Dedifferentiated amniotic fluid mesenchymal stem cell (primary cell): Measurements from ENCODE around the gene HDGFL3.
"Not testable (repeated sequence)": the region's sequence is repeated elsewhere in the genome, so short reads cannot be mapped to it uniquely, and the experiment has no call there.

Source experiments
- DNase-seq: peaks from one replicate; pipeline ENCODE4 v3.0.0-alpha.2; 2016; ENCODE audit errors: extremely low spot score

The HDGFL3 gene

DNA sequence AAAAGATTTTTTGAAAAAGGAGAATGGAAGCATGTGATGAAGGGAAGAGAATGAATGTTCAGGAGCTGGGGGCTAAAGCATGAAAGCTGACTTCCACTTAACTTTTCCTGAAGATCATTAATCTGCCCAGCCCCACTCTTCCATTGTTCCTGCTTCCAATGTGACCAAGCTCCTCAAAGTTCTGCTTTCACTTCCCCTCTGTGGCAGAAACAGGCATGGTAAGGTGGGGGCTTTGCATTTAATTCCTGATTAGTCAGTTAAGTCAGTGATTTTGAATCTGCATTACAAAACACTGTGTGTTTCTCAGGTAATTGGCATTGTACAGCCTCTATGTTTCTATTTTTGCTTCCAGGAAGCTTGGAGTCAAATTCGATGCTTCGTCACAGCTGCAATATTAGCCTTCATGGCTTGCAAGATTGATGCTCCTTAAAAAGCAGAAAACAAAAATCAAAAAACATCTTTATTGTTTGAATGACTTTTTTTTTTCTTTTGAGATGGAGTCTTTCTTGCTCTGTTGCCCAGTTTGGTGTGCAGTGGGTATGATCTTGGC, 107.5 kb downstream of the HDGFL3 start:
- DNase-seq: no peak

DNA sequence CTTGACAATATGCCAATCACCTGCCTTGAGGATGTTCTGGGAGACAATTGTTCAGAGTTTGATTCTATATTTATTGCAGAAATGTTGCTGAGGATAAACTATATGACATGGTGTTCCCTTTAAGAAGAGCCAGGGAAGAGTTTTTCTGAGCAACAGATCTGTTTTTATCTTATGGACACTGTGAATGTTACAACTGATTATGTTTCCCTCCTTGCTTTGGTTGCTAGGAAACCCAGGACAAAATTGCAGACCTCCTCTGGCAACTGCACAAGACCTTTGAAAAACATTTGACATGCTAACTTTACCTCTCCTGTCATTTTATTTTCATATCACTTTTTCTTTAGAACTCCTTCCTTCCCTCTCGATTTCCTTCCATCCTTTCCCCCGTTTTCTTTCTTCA, 108.3 kb downstream of the HDGFL3 start:
- DNase-seq: no peak

DNA sequence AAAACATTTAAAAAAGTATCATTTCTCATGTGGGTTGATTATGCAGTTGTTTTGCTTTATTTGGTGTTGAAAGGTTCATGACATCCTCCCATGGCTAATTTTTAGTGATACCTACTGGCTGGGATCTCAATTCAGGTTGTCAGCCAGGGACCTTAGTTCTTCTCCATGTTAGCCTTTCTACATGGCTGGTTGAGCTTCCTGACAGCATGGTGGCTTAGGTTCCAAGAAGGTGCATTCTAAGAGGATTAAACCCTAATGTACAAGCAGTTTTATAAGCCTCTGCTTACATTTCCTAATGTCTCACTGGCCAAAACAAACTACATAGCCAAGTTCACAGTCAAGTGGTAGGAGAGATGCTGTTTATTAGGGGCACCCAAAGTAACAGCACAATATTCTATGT, 109.5 kb downstream of the HDGFL3 start:
- DNase-seq: no peak

DNA sequence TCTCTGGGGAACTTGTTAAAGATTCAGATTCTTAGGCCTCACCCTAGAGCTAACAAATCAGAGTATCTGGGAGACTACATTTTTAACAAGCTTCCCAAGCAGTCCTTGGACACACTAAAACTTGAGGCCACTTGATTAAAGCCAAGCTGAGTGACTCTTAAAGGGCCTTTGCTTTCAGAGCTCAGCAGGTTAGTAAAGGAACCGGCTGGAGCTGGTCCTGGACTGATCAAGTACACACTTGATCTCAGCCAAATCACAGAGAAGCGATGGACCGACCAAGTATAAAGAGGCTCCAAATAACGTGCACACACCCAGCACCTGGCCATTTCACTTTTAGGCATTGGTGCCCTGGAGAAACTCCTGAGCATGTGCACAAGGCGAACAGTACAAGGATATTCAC, 113.0 kb downstream of the HDGFL3 start:
- DNase-seq: no peak

DNA sequence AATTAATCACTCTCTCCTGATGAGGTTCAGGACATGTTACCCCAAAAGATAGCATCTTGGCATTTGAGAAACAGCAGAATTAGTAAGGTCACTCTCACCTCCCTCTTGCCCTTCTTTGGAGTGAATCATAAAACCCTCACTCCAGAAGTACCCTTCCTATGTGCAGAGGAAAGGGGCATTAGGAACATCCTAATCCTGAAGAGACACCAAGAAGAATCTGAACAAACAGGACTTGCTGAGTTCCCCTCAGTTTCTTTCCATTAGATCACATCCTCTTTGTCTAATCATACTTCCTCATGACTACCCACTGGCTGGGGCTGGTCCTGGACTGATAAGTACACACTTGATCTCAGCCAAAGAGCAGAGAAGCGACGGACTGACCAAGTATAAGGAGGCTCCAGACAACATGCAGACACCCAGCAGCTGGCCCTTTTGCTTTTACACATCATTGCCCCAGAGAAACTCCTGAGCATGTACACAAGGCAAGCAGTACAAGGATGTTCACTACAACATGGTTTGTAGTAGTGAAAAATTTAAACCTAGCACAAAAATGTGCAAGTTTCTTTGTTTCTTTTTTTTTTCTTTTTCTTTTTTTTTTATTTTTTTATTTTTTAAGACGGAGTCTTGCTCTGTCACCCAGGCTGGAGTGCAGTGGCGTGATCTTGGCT, 115.2 kb downstream of the HDGFL3 start:
- DNase-seq: no peak

DNA sequence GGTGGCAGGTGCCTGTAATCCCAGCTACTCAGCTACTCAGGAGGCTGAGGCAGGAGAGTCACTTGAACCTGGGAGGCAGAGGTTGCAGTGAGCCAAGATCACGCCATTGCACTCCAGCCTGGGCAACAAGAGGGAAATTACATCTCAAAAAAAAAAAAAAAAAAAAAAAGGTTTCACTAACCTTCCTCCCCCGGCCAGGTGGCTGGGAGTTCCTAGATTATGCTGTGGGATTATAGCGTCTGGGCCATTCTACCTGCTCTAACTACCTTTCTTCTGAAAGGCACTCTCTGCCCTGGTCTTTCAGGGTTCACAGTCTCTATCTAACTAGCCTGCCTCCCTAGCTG, 115.7 kb downstream of the HDGFL3 start:
- not testable (repeated sequence) for DNase-seq

DNA sequence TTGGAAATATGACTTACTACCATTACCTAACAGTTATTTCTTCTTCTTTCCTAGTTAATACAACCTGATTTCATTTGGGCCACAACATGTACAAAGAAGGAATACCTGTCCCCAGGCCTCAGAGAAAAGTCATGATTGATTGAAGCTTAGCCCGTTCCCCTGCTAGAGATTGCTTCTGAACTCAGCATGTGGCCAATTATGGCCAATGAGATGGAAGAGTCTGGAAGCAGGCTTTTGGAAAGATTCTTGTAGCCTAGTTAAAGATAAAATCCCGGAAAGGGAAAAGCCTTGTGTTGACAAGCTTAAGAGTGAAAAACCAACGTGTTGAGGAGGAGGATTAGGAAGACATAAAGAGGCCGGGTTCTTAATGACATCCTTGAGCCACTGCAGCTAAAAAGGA, 117.2 kb downstream of the HDGFL3 start:
- no peak for DNase-seq

DNA sequence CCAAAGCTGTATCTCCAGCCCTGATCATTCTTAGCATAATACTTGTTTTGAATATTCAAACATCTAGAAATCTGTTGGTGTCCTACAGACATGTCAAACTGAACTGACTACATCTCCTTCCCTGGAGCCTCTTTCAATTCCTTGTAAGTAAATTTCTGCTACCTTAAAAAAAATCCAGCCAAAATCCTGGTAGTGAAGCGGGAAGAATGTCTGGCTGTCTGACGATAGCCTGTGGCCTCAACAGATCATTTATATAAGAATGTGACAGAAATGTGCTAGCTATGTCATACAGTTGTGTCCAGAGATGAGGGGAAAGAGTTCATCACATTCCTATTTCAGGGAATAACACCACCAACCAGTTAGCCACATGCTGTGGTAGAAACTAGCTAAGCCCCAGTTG, 118.7 kb downstream of the HDGFL3 start:
- DNase-seq: no peak

DNA sequence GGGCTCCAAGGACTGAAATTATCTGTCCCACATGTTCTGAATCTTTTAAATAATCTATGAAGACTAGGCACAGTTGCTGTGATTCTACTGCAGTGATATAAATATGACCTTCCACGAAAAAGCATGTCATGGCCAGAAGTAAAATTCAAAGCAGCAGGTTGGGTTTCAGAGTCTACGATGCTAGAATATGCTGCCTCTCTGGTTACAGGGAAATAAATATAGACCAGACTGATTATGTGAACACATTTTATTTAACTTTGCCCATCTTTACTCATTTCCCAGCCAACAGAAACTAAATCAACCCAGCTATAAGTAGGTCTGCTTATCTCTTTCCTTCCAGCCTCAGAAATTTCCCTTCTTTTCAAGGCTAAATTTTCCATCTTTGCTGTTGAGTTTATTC, 120.0 kb downstream of the HDGFL3 start:
- DNase-seq: no peak

DNA sequence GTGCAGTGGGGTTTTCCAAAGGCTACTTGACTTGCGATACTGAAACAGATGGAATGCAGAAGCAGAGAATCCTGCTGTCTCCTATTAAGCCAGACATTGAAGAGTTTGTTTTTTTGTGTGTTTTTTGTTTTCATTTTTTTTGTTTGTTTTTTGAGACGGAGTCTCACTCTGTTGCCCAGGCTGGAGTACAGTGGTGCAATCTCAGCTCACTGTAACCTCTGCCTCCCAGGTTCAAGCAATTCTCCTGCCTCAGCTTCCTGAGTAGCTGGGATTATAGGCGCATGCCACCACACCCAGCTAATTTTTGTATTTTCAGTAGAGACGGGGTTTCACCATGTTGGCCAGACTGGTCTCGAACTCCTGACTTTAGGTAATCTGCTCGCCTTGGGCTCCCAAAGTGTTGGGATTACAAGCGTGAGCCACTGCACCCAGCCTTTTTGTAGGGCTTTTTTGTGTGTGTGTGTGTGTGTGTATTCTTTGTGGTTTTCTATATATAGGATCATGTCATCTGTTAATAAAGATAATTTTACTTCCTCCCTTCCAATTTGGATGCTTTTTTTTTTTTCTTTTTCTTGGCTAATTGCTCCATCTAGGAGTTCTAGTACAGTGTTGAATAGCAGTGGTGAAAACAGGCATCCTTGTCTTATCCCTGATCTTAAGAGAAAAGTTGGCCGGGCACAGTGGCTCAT, 121.6 kb downstream of the HDGFL3 start:
- DNase-seq: not testable (repeated sequence)

DNA sequence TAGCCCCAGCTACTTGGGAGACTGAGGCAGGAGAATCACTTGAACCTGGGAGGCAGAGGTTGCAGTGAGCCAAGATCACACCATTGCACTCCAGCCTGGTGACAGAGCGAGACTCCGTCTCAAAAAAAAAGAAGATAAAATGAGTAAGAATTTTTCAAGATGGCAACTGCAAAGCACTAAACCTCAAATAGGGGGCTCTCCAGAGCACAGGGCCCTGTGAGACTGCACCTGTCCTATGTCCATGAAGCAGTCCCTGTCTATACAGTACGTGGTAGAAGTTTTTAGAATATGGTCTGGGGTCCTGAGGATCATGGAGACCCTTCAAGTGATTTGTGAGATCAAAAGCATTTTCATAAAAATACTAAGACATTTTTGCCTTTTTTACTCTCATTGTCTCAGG, 122.2 kb downstream of the HDGFL3 start:
- DNase-seq: not testable (repeated sequence)

DNA sequence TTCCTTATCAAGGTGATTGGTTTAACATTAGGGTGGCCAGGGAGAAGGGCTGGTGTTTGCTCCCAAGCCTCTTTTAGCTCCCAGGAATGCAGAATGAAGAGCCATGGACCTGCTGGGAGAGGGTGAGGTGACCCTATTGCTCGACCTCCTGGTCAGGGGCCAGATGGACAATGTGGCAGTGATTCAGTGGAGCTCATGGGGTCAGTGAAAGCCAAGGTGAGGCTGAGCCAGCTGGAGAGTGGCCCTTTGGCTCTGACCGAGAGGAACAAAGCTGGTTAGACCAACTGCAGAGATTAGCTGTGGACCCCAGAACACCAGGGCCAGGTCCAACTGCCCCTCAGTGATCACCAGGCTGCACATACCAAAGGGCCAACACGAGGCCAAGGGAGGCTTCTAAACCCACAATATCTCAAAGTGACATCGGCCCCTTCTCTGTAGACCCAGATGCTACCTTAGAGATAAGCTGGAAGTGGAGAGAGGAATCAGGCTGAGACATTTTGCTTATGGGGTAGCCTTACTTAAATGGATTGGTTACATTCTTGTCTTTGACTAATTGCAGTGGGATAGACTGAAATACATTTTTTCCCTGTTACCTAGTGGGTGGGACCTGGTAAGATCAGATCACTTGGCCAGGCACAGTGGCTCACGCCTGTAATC, 124.8 kb downstream of the HDGFL3 start:
- no peak for DNase-seq

DNA sequence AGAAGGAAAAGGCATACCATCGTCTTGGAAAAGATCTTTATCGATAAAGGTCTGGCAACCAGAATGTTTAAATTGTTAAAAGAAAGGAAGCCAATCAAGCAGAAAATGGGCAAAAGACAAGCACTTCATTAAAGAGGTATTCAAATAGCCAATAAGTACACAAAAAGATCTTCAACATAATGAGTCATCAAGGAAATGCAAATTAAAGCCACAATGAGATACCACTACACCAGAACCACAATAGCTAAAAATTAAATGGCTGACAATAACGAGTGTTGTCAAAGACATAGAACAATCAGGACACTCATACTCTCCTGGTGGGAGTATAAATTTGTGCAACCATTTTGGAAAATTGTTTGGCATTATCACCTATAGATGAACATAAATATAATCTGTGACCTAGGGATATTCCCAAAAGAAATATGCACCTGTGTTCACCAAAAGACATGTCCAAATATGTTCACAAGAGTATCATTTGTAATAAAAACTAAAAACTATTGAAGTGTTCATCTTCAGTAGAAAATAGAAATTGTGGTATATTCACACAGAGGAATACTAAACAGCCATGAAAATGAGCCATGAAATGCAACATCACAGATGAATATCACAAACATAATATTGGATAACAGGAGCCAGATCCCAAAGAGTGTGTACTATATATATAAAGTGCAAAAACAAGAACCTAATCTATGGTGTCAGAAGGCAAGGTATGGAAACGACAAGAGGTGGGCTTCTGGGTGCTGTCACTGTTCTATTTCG, 126.2 kb downstream of the HDGFL3 start:
- no peak for DNase-seq

DNA sequence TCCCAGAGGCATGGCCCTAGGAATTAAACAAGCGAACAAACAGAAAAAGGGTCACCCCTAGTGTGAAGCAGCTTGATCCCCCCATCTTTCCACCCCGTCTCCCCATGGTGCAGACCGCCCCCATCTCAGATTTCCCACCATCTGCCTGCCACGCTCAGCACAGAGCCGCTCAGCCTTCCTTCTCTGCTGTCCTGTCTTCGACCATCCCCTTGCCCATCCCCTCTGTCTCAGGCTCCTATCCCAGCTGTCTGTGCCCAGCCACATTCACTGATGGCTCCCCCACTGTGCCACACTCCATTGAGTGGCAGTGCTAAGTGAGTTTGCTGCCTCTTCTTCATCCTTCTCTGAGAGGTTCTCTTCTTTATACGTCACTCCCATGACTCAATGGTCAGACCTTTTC, 128.9 kb downstream of the HDGFL3 start:
- DNase-seq: no peak
